Endothelial cell (in vitro differentiated cells): ENCODE data around the gene ARHGAP18. TPM values are rescaled to one million over a fixed set of nuclear protein-coding genes. Genes with fewer than 3 reads are reported as not detected.
A peak's percentile ranks its signal among the peaks of the same experiment; 100 is the strongest.

Source experiments
- DNase-seq: peaks from one replicate; pipeline ENCODE4 v3.0.0; 2021; ENCODE audit warnings: low spot score
- H3K27ac Mint-ChIP-seq: one replicate; pipeline ENCODE4 v1.8.0; 2021; ENCODE audit warnings: mixed read lengths, inconsistent platforms; ENCODE audit not compliant: unreplicated experiment
- H3K27me3 Mint-ChIP-seq: one replicate; pipeline ENCODE4 v1.8.0; 2021; ENCODE audit warnings: mild to moderate bottlenecking, moderate library complexity, mixed read lengths, inconsistent platforms; ENCODE audit not compliant: unreplicated experiment
- H3K36me3 Mint-ChIP-seq: one replicate; pipeline ENCODE4 v1.8.0; 2021; ENCODE audit warnings: mild to moderate bottlenecking, low read depth, mixed read lengths, inconsistent platforms; ENCODE audit not compliant: unreplicated experiment
- H3K4me1 Mint-ChIP-seq: one replicate; pipeline ENCODE4 v1.8.0; 2021; ENCODE audit warnings: mild to moderate bottlenecking, mixed read lengths, inconsistent platforms; ENCODE audit not compliant: unreplicated experiment
- H3K4me3 Mint-ChIP-seq: one replicate; pipeline ENCODE4 v1.8.0; 2021; ENCODE audit warnings: mild to moderate bottlenecking, mixed read lengths, inconsistent platforms; ENCODE audit not compliant: unreplicated experiment
- H3K9me3 Mint-ChIP-seq: one replicate; pipeline ENCODE4 v1.8.0; 2021; ENCODE audit warnings: mixed read lengths, inconsistent platforms; ENCODE audit not compliant: unreplicated experiment
- CTCF ChIP-seq: fragments of 200-600 bp; sonication (generic); IDR thresholded peaks from one replicate; pipeline ENCODE4 v1.5.0; 2021; ENCODE audit warnings: antibody characterized with exemption; ENCODE audit not compliant: unreplicated experiment
- total RNA-seq: library from RNA; stranded (reverse); fragmentation: NEBNext Ultra II Directional; extraction: Animal tissue kit (Norgen Biotek cat#: 25700); gene quantifications from one replicate; pipeline ENCODE4 v1.2.1, GENCODE V29; 2021; ENCODE audit not compliant: unreplicated experiment

ARHGAP18 gene
- total RNA-seq, 1 donor from 2014 or later = 102 TPM

- H3K27ac Mint-ChIP-seq = no peak overlapping the region
- DNase-seq = peak; percentile 26
- peak overlapping the region; percentile 57 for H3K4me3 Mint-ChIP-seq
- TF ChIP-seq CTCF = peak; percentile 30
- peaks cover 4% of the 10 kb centered on the region for H3K27me3 Mint-ChIP-seq
- no peaks in the 10 kb centered on the region for H3K9me3 Mint-ChIP-seq
- H3K36me3 Mint-ChIP-seq = peaks cover 35% of the 10 kb centered on the region
- peaks cover 14% of the 10 kb centered on the region for H3K4me1 Mint-ChIP-seq
Observed at GRCh38 chr6:129621252-129621651, 88.7 kb downstream of the ARHGAP18 start.

- Mint-ChIP-seq H3K4me3 (peak overlapping the region; percentile 56), H3K9me3 (no peaks in the 10 kb centered on the region), H3K4me1 (peaks cover 14% of the 10 kb centered on the region), H3K36me3 (peaks cover 37% of the 10 kb centered on the region), H3K27ac (no peak overlapping the region), H3K27me3 (peaks cover 4% of the 10 kb centered on the region)
- no peak for TF ChIP-seq CTCF
- no peak for DNase-seq
Observed at GRCh38 chr6:129620234-129620610, 89.8 kb downstream of the ARHGAP18 start.

GRCh38 chr6:129619579-129620233 is 90.3 kb downstream of the ARHGAP18 start:
- DNase-seq = no peak
- Mint-ChIP-seq H3K4me3 (peak overlapping the region; percentile 76), H3K4me1 (peaks cover 17% of the 10 kb centered on the region), H3K27ac (no peak overlapping the region), H3K9me3 (no peaks in the 10 kb centered on the region), H3K27me3 (peaks cover 5% of the 10 kb centered on the region), H3K36me3 (peaks cover 42% of the 10 kb centered on the region)
- no peak for TF ChIP-seq CTCF

- H3K36me3 Mint-ChIP-seq = peaks cover 32% of the 10 kb centered on the region
- no peak overlapping the region for H3K4me3 Mint-ChIP-seq
- no peak for TF ChIP-seq CTCF
- peaks cover 5% of the 10 kb centered on the region for H3K27me3 Mint-ChIP-seq
- DNase-seq = no peak
- H3K27ac Mint-ChIP-seq = no peak overlapping the region
- H3K4me1 Mint-ChIP-seq = peaks cover 8% of the 10 kb centered on the region
- no peaks in the 10 kb centered on the region for H3K9me3 Mint-ChIP-seq
Observed at GRCh38 chr6:129617986-129618385, 92.0 kb downstream of the ARHGAP18 start.

- no peaks in the 10 kb centered on the region for H3K9me3 Mint-ChIP-seq
Observed at GRCh38 chr6:129615496-129615895, 94.5 kb downstream of the ARHGAP18 start.

More at GRCh38 chr6:129615496-129615895, 94.5 kb downstream of the ARHGAP18 start:
- H3K4me1 Mint-ChIP-seq = peaks cover 11% of the 10 kb centered on the region
- no peak overlapping the region for H3K4me3 Mint-ChIP-seq
- H3K27ac Mint-ChIP-seq = no peak overlapping the region
- peaks cover 5% of the 10 kb centered on the region for H3K27me3 Mint-ChIP-seq
- H3K36me3 Mint-ChIP-seq = peaks cover 31% of the 10 kb centered on the region
- no peak for DNase-seq
- TF ChIP-seq CTCF = no peak
